ENCODE data around the gene GPC1.

GPC1 gene

DNA sequence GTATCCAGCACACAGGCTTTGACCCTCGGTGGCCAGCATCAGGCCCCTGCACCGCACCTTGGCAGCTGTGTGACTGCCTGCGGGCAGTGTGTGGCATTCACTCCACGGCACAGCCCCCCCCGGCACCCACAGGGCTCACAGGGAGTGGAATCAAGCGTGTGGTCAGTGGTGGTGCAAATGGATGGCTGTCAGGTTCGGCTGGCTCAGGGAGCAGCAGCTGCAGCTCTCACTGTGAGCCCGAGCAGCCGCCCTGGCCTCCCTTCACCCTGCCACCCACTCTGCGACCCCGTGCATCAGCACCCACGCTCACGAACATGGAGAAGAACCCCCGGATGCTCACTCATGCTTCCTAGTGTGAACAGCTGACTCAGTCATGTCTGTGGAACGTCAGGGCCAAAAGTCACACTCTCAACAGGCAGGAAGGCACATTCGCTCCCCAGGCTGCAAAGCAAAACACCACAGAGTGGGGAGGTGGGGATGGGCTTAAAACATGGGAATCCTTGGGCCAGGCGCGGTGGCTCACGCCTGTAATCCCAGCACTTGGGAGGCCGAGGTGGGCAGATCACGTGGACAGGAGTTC is 41.5 kb upstream of the GPC1 start:
- no peak for DNase-seq
- no peak for TF ChIP-seq GATA1 (IDR thresholded peaks at IDR 0.05; ENCODE audit: low read depth, low read length)
- no peak for TF ChIP-seq POLR2A (IDR thresholded peaks at IDR 0.05; ENCODE audit: low read length)

DNA sequence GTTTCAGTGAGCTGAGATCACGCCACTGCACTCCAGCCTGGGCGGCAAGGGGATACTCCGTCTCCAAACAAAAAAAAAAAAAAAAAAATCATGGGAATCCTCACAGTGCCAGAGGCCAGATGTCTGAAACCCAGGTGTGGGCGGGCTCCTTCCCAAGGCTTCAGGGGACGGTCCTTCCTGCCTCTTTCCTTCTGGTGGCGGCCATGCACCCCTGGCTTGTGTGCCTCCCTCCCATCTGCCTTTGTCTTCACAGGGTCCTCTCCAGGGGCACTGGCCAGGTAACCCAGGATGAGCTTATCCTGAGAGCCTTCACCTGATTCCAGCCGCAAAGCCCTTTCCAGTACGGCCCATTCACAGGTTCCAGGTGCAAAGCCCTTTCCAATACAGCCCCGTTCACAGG is 40.9 kb upstream of the GPC1 start:
- TF ChIP-seq POLR2A (IDR thresholded peaks at IDR 0.05; ENCODE audit: low read length) (no peak), GATA1 (IDR thresholded peaks at IDR 0.05; ENCODE audit: low read depth, low read length) (no peak)
- DNase-seq: no peak

DNA sequence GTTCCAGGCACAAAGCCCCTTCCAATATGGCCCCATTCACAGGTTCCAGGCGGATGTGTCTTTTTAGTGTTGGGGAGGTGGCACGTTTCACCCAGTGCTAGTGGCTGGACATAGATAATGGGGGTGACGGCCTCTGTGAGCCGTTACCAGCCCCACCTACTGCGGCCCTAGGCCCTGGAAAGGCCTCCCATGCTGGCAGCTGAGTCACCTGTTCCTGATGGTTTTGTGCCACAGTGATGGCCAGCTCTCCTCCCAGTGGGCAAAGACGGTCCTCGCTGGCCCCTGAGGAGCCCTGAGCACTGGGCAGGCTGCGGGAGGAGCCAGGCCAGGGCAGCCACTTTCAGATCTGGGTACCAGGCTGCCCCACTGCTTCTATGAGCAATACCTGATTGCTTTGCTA is 40.0 kb upstream of the GPC1 start:
- no peak for TF ChIP-seq GATA1 (IDR thresholded peaks at IDR 0.05; ENCODE audit: low read depth, low read length)
- TF ChIP-seq POLR2A (IDR thresholded peaks at IDR 0.05; ENCODE audit: low read length): no peak
- no peak for DNase-seq

DNA sequence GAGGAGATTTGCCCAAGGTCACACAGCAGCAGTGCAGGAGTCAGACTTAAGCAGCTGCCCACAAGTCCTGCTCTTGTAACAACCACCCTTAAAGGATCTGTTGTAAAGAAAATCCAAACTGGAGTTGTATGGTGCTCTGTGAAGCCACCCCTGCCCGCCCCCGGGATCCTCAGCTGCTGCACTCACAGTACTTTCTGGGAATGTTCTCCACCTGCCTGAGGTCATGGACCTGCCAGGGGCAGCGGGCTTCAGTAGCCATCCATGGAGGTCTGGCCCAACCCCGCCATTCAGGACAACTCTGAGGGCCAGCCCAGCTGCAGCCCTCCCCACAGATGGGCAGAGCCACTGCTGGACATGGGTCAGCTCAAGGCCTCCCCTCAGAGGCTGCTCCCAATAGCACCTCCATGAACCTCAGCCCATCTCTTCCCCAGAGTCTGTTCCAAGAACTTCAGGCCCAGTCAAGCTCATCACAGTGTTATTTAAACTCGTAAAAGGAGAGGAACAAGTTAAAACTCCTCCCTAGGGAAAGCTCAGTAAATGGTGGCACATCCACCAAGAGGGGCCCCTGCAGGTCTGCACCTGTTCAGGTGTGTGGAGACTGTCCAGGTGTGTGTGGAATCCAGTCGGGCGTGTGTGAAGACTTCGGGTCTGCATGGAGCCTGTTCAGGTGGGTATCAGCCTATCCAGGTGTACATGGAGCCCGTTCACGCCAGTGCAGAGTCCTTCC is 39.4 kb upstream of the GPC1 start:
- no peak for DNase-seq
- TF ChIP-seq POLR2A (IDR thresholded peaks at IDR 0.05; ENCODE audit: low read length) (no peak), GATA1 (IDR thresholded peaks at IDR 0.05; ENCODE audit: low read depth, low read length) (no peak)

DNA sequence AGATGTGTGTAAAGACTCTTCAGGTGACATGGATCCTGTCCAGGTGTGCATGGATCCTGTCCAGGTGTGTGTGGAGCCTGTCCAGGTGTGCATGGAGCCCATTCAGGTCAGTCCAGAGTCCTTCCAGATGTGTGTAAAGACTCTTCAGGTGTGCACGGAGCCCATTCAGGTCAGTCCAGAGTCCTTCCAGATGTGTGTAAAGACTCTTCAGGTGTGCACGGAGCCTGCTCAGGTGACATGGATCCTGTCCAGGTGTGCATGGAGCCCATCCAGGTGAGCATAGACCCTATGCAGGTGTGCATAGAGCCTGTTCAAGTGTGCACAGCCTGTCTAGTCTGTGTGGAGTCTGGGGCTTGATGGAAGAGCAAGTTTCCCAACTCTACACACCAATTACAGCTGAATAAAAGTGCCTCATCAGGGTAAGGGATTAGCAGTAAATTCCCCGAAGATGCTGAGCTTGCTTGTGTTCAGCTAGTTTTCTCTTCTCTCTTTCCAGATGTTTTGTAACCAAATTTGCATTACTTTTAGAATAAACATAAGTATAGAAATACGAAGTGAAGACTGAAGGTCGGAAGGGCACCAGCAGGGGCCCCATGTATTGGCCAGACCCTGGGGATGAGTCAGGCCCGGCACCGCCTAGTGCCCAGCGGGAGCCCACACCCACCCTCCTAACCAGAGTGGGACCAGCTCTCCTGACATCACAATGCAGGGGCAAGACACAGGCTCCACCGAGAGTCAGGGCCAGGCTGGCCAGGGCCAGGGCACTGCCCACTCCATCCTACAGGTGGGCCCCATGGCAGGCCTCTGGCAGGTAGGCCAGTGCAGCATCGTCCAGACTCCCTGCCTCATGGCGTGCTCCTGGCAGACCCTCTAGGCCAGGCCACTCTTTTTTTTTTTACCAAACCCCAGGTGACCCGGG is 38.6 kb upstream of the GPC1 start:
- TF ChIP-seq GATA1 (IDR thresholded peaks at IDR 0.05; ENCODE audit: low read depth, low read length) (no peak), POLR2A (IDR thresholded peaks at IDR 0.05; ENCODE audit: low read length) (no peak)
- DNase-seq: no peak

DNA sequence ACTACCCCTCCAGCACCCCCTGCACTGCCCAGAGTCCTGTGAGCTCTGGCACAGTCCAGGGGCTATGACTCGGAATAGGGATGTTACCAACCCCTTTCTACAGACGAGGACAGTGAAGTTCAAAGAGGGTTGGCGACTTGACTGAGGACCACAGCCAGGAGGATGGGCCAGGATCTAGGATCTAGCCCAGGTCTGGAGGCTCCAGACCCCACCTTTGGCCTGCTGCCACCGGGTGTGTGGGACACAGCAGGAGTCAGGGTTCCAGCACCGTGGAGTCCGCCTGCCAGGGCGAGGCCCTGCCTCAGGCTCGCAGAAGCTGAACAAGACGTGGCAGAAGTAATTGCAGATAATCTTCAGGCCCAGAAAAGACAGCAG is 37.9 kb upstream of the GPC1 start:
- TF ChIP-seq POLR2A (IDR thresholded peaks at IDR 0.05; ENCODE audit: low read length) (no peak), GATA1 (IDR thresholded peaks at IDR 0.05; ENCODE audit: low read depth, low read length) (no peak)
- DNase-seq: no peak

DNA sequence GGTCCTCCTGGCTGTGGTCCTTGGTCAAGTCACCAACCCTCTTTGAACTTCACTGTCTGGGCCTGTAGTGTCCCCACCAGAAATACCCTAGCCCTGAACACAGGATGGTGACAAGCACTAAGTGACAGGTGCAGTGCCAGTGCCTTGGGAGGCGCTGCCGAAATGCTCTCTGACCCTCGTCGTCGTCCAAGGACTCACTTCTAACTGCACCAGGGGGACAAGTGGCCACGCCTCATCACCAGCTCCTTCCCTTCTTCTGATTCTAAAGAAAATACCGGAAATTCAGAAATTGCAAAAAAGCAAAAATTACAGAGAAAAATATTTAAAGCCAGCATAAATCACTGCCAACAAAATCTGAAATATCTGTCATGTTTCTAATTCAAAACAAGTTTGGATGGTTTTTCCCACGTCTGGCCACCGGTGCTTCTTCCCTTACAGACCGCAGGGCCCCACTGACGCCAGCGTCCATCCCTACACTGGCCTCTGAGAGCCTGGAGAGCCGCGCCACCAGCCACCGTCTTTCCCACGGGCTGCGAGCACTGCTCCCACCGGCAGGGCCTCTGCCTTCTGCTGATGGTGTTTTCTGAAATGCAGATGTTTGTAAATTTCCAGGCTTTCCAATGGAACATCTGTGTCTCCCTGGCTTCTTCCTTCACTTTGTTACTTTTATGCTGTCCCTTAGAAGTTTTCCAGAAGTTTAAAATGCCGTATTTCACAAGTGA is 37.4 kb upstream of the GPC1 start:
- no peak for TF ChIP-seq POLR2A (IDR thresholded peaks at IDR 0.05; ENCODE audit: low read length)
- no peak for TF ChIP-seq GATA1 (IDR thresholded peaks at IDR 0.05; ENCODE audit: low read depth, low read length)
- DNase-seq: no peak

DNA sequence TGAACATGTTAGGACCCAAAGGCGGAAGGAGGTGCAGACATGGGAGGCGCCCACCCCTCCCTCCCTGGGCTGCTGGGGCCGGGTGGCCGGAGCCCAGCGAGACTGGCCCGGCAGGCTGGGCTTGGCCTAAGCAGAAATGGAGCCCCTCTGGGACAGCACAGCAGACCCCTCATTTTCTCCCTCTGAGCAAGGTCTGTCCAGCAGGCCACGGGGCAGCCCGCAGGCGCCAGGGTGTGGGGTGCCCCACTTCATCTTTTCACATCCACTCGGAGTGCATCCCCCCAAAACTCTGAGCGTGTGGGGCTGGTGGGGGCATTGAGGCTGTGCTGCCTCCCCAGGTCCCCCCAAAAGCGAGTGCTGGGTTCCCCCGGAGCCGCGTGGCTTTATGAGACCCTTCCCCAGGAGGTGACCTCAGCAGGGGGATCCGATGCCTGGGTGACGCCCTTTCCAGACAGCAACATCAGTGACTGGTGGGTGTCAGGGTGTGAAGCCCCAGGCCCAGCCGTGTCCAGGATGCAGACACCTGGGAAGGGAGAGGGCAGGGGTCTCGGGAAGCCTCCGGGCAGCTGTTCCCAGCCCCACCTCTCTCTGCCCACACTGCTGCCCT is 36.7 kb upstream of the GPC1 start:
- no peak for DNase-seq
- no peak for TF ChIP-seq POLR2A (IDR thresholded peaks at IDR 0.05; ENCODE audit: low read length)
- TF ChIP-seq GATA1 (IDR thresholded peaks at IDR 0.05; ENCODE audit: low read depth, low read length): no peak

DNA sequence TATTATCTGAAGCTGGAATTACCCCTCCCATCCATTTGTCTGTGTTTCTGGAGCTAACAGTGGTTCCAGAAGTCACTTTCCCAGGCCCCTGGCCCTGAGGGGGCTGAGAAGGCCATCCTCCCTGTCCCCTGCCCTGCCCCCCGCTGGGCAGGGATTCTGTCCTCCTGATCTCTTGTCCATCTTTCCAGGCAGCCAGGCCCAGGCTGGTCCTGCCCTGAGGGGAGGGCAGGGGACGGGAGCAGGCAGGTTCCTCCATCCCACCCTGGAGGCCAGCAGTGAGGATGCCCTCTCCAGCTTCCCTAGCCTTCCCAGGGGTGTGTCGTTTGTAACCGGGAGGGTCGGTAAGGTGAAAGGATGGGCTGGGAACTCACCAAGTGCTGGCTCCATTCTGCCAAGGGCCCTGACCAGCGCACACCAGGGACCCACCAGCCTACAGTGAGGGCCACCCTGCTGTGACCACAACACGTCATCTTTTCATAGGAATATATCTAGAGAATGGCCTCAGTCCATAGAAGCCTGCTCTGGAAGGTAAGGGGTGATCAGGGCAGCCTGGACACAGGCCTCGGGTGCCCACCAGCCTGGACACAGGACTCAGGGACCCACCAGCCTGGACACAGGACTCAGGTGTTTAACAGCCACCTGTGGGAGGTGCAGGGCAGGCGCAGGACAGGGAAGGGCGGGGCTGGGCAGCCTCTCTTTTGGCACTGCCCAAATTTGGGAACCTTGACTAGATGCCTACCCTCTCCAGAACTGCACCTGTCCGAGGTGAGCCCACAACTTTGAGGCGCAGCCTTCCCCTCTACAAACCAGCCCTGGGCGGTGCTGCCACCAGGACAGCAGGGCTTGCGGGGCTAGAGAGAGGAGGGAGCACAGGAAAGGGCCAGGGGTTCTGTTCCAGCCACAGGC is 35.8 kb upstream of the GPC1 start:
- no peak for DNase-seq

DNA sequence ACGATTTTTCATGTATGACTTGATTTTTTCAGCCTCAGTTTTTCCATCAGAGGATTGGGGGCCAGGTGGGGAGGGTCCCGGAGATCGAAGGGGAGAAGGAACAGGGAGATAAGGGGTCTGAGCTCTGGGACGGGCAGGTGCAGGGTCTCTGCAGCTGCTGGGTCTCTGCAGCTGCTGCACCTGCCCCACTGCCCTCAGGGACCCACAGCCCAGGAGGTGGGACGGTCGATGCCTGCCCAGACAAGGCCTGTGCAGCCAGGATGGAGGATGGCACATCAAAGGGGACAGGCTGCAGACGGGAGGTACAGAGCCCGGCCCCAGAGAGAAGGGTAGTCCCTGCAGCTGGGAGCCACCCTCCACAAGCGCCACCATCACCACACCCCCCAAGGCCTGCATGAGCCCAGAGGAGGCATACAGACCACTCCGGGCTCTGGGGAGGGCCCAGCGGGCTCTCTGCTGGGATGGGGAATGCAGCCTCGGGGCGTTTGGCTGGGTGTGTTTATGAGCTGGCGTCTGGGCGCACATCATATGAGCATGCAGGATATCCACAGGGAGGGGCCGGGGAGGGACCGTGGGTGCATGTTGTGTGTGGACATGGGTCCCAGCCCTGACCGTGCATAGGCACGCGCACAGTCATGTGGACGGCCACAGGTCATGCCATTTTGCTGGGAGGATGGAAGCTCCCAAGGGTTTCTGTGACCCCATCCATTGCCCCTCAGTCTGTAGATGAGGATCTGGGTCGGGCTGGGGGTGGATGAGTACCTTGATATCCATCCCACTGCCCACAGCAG is 34.9 kb upstream of the GPC1 start:
- DNase-seq: no peak
- no peak for TF ChIP-seq POLR2A (IDR thresholded peaks at IDR 0.05; ENCODE audit: low read length)
- no peak for TF ChIP-seq GATA1 (IDR thresholded peaks at IDR 0.05; ENCODE audit: low read depth, low read length)

More for the DNA sequence above, 35.8 kb upstream of the GPC1 start:
- no peak for TF ChIP-seq POLR2A (IDR thresholded peaks at IDR 0.05; ENCODE audit: low read length)
- TF ChIP-seq GATA1 (IDR thresholded peaks at IDR 0.05; ENCODE audit: low read depth, low read length): no peak

DNA sequence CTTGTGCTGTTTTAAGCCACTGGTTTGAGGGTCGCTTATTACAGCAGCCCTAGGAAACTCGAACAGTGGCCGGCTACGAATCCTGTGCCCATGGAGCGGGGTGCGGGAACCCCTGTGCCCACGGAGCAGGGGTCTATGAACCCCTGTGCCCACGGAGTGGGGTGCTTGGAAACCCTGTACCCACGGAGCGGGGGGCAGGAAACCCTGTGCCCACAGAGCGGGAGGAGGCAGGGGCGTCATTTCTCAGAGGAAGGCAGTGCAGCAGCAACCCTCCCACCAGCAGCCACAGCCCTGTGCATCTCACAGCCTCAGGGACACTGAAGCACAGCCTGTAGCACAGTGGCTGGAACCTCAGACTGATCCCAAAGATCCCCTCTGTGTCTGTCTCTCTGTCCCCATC is 34.2 kb upstream of the GPC1 start:
- TF ChIP-seq GATA1 (IDR thresholded peaks at IDR 0.05; ENCODE audit: low read depth, low read length): no peak
- TF ChIP-seq POLR2A (IDR thresholded peaks at IDR 0.05; ENCODE audit: low read length): no peak
- no peak for DNase-seq

All from erythroblast (primary cell).